Measurements from ENCODE around the gene DCUN1D1. TPM values are rescaled to one million over a fixed set of nuclear protein-coding genes. Genes with fewer than 3 reads are reported as not detected.

DCUN1D1 gene
- total and polyA plus RNA-seq, 2 of the 13 experiments (the other 11 are each of a cell fraction or from before 2014, with no cell fraction given) = 10.5 to 39.7 TPM

DNA sequence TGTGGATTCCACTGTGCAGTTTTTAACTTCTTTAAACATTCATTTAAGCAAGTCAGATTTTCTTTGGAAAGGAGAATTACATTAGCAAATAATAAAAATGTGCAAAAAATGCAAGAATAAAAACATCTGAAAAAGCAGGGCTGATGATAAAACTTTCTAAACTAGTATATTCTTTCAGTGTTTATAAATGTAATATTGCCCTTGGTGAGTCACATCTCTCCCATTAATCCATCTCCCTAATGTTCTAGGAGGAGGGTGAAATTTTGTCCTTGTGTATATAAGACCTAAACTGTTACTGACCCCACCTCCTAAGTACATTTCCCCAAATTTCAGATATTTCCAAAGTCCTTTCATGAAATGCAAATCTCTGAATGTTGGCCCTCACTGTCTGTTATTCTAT lies 28.5 kb upstream of the DCUN1D1 start:
- no peak overlapping the region for H2AFZ ChIP-seq (ENCODE audit: low read length)
- H3K9ac ChIP-seq (ENCODE audit: insufficient read depth, low read depth, low read length) = no peak overlapping the region
- ChIA-PET POLR2A (no interaction called here), CTCF (ENCODE audit: low intra/inter-chr PET ratio, low total read pairs) (no interaction called here)
- H3K79me2 ChIP-seq (ENCODE audit: insufficient read depth, low read length) = no peaks in the 10 kb centered on the region
- no peaks in the 10 kb centered on the region for H3K9me3 ChIP-seq (ENCODE audit: low read length)
- H3K4me2 ChIP-seq (ENCODE audit: low read depth, low read length) = no peak overlapping the region
- in situ Hi-C loops (cut with HindIII; ENCODE audit: extremely low pct_ligation_motif_present, low pct_unique_long_range_greater_than_20kb) (no loop called here), intact Hi-C loops (cut with micrococcal nuclease; ENCODE audit: unreplicated experiment) (no loop called here)
- TF ChIP-seq, protein P1, sequence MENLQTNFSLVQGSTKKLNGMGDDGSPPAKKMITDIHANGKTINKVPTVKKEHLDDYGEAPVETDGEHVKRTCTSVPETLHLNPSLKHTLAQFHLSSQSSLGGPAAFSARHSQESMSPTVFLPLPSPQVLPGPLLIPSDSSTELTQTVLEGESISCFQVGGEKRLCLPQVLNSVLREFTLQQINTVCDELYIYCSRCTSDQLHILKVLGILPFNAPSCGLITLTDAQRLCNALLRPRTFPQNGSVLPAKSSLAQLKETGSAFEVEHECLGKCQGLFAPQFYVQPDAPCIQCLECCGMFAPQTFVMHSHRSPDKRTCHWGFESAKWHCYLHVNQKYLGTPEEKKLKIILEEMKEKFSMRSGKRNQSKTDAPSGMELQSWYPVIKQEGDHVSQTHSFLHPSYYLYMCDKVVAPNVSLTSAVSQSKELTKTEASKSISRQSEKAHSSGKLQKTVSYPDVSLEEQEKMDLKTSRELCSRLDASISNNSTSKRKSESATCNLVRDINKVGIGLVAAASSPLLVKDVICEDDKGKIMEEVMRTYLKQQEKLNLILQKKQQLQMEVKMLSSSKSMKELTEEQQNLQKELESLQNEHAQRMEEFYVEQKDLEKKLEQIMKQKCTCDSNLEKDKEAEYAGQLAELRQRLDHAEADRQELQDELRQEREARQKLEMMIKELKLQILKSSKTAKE (CRISPR knock-in tag; IDR thresholded peaks at IDR 0.05; ENCODE audit: borderline replicate concordance) = no peak
- TF ChIP-seq, protein P2, sequence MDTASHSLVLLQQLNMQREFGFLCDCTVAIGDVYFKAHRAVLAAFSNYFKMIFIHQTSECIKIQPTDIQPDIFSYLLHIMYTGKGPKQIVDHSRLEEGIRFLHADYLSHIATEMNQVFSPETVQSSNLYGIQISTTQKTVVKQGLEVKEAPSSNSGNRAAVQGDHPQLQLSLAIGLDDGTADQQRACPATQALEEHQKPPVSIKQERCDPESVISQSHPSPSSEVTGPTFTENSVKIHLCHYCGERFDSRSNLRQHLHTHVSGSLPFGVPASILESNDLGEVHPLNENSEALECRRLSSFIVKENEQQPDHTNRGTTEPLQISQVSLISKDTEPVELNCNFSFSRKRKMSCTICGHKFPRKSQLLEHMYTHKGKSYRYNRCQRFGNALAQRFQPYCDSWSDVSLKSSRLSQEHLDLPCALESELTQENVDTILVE (CRISPR knock-in tag; IDR thresholded peaks at IDR 0.05) = no peak
- TF ChIP-seq ZNF160 (CRISPR knock-in tag; IDR thresholded peaks at IDR 0.05) (no peak), ZNF350 (CRISPR knock-in tag; IDR thresholded peaks at IDR 0.05; ENCODE audit: borderline replicate concordance, low read depth) (no peak), TARDBP (CRISPR knock-in tag; IDR thresholded peaks at IDR 0.05) (no peak), ZNF772 (CRISPR knock-in tag; IDR thresholded peaks at IDR 0.05) (no peak), ZNF256 (CRISPR knock-in tag; conservative IDR thresholded peaks at IDR 0.05) (no peak)
- TF ChIP-seq, protein P3, sequence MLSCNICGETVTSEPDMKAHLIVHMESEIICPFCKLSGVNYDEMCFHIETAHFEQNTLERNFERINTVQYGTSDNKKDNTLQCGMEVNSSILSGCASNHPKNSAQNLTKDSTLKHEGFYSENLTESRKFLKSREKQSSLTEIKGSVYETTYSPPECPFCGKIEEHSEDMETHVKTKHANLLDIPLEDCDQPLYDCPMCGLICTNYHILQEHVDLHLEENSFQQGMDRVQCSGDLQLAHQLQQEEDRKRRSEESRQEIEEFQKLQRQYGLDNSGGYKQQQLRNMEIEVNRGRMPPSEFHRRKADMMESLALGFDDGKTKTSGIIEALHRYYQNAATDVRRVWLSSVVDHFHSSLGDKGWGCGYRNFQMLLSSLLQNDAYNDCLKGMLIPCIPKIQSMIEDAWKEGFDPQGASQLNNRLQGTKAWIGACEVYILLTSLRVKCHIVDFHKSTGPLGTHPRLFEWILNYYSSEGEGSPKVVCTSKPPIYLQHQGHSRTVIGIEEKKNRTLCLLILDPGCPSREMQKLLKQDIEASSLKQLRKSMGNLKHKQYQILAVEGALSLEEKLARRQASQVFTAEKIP (CRISPR knock-in tag; IDR thresholded peaks at IDR 0.05; ENCODE audit: borderline replicate concordance) = no peak
- TF ChIP-seq, protein P4, sequence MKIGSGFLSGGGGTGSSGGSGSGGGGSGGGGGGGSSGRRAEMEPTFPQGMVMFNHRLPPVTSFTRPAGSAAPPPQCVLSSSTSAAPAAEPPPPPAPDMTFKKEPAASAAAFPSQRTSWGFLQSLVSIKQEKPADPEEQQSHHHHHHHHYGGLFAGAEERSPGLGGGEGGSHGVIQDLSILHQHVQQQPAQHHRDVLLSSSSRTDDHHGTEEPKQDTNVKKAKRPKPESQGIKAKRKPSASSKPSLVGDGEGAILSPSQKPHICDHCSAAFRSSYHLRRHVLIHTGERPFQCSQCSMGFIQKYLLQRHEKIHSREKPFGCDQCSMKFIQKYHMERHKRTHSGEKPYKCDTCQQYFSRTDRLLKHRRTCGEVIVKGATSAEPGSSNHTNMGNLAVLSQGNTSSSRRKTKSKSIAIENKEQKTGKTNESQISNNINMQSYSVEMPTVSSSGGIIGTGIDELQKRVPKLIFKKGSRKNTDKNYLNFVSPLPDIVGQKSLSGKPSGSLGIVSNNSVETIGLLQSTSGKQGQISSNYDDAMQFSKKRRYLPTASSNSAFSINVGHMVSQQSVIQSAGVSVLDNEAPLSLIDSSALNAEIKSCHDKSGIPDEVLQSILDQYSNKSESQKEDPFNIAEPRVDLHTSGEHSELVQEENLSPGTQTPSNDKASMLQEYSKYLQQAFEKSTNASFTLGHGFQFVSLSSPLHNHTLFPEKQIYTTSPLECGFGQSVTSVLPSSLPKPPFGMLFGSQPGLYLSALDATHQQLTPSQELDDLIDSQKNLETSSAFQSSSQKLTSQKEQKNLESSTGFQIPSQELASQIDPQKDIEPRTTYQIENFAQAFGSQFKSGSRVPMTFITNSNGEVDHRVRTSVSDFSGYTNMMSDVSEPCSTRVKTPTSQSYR (CRISPR knock-in tag; IDR thresholded peaks at IDR 0.05; ENCODE audit: borderline replicate concordance) = no peak
- DNase-seq (ENCODE audit: low spot score) = no peak
- no peak for ATAC-seq
- no TSS peak for BruUV-seq (replicated peaks)
- H3K27me3 ChIP-seq (ENCODE audit: control insufficient read depth in 1 of 2, insufficient read depth in 2 of 2, low read length in 2 of 2) = no peaks in the 10 kb centered on the region
- H3K4me1 ChIP-seq (ENCODE audit: insufficient read depth, low read length) = no peaks in the 10 kb centered on the region
- H3K4me3 ChIP-seq (replicated peaks in 1 of 3; ENCODE audit: insufficient read depth in 1 of 3, low read depth in 2 of 3, low read length in 3 of 3) = no peak overlapping the region
- no peaks in the 10 kb centered on the region; a peak in 1 of 5 replicates for H3K36me3 ChIP-seq (replicated peaks in 1 of 2; ENCODE audit: control insufficient read depth in 1 of 2, insufficient read depth in 2 of 2, low read length in 2 of 2)
- H4K20me1 ChIP-seq (ENCODE audit: insufficient read depth, low read length) = no peaks in the 10 kb centered on the region
- no peak for FAIRE-seq
- H3K27ac ChIP-seq (ENCODE audit: extremely low read length, insufficient read depth, low read length) = no peak overlapping the region
